Measurements from ENCODE around the gene ARRB1. TPM values are rescaled to one million over a fixed set of nuclear protein-coding genes. Genes with fewer than 3 reads are reported as not detected.

ARRB1 gene
- total and polyA plus RNA-seq, 2 of the 13 experiments (the other 11 are each of a cell fraction or from before 2014, with no cell fraction given): 22.5 to 35.7 TPM

DNA sequence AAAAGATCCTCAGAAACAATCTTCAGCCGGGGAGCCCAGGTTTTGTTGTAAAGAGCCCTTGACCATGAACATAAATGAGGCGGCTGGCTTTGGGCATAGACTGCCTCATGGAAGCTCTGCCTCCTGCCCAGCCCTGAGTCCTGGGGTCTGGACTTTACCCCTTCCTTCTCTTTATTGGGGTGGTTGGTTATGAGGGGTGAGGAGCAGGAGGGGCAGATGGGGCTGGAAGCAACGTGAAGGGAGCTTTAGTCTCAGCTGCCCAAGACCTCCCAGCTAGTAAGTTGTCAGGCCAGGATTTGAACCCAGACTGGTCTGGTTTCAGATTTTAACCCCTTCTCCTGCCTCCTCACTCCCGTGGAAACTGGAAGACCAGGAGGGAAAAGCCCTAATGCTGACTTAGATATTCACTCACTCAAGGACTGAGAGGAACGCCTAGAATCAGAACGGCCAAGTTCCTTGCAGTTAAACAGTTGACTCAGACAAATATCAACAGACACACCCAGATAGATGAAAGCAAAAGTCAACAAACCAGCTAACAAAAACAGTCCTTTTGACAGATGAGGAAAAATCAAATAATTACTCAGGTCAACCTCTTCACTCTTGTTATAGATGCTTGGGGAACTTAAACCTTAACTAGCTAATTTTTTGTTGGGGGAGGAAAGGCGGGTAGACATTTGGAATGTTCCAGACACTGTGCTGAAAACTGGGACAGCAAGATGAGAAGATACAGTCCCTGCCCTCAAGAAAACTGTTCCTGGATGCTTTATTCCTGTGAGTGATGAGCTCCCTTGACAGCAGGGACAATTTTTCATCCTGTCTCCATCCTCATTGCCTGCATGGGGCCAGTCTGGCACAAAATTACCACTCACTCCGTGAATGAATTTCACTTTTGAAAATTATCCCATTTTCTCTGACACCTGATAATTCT is 20.8 kb upstream of the ARRB1 start (continued):
- TF ChIP-seq ZNF510 (CRISPR knock-in tag; IDR thresholded peaks at IDR 0.05; ENCODE audit: low read depth) (no peak), TEAD3 (CRISPR knock-in tag; optimal IDR thresholded peaks at IDR 0.05; ENCODE audit: borderline replicate concordance) (peak; percentile 53), ZNF232 (CRISPR knock-in tag; IDR thresholded peaks at IDR 0.05; ENCODE audit: borderline replicate concordance) (no peak), GPN1 (CRISPR knock-in tag; IDR thresholded peaks at IDR 0.05; ENCODE audit: borderline replicate concordance) (no peak), SRY (CRISPR knock-in tag; IDR thresholded peaks at IDR 0.05) (no peak), ZNF496 (CRISPR knock-in tag; IDR thresholded peaks at IDR 0.05; ENCODE audit: insufficient replicate concordance) (no peak), ZSCAN9 (CRISPR knock-in tag; IDR thresholded peaks at IDR 0.05; ENCODE audit: borderline replicate concordance) (no peak), ZFYVE20 (CRISPR knock-in tag; IDR thresholded peaks at IDR 0.05; ENCODE audit: borderline replicate concordance, low read depth) (no peak), ZNF629 (CRISPR knock-in tag; conservative IDR thresholded peaks at IDR 0.05) (no peak), ZNF33B (CRISPR knock-in tag; IDR thresholded peaks at IDR 0.05) (no peak), RCOR2 (CRISPR knock-in tag; IDR thresholded peaks at IDR 0.05) (peak; percentile 49; the same call in 1 of the 2 replicates), NR2F2 (IDR thresholded peaks at IDR 0.05; ENCODE audit: borderline replicate concordance, low read depth) (peak; percentile 44; the same call in 1 of the 2 replicates), PRMT3 (CRISPR knock-in tag; IDR thresholded peaks at IDR 0.05; ENCODE audit: borderline replicate concordance, low read depth) (no peak), ZNF550 (CRISPR knock-in tag; IDR thresholded peaks at IDR 0.05; ENCODE audit: borderline replicate concordance) (no peak), YEATS2 (CRISPR knock-in tag; IDR thresholded peaks at IDR 0.05; ENCODE audit: borderline replicate concordance) (no peak), HOXA7 (CRISPR knock-in tag; IDR thresholded peaks at IDR 0.05) (no peak), TBX2 (CRISPR knock-in tag; IDR thresholded peaks at IDR 0.05; ENCODE audit: borderline replicate concordance) (peak; percentile 68), MZF1 (CRISPR knock-in tag; IDR thresholded peaks at IDR 0.05; ENCODE audit: borderline replicate concordance) (no peak), DR1 (CRISPR knock-in tag; IDR thresholded peaks at IDR 0.05) (no peak), ZFP90 (CRISPR knock-in tag; IDR thresholded peaks at IDR 0.05; ENCODE audit: borderline replicate concordance) (no peak), ZBTB38 (CRISPR knock-in tag; IDR thresholded peaks at IDR 0.05) (no peak)
- TF ChIP-seq, protein P1, sequence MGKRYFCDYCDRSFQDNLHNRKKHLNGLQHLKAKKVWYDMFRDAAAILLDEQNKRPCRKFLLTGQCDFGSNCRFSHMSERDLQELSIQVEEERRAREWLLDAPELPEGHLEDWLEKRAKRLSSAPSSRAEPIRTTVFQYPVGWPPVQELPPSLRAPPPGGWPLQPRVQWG (CRISPR knock-in tag; IDR thresholded peaks at IDR 0.05; ENCODE audit: borderline replicate concordance, low read depth): no peak
- TF ChIP-seq, protein P2, sequence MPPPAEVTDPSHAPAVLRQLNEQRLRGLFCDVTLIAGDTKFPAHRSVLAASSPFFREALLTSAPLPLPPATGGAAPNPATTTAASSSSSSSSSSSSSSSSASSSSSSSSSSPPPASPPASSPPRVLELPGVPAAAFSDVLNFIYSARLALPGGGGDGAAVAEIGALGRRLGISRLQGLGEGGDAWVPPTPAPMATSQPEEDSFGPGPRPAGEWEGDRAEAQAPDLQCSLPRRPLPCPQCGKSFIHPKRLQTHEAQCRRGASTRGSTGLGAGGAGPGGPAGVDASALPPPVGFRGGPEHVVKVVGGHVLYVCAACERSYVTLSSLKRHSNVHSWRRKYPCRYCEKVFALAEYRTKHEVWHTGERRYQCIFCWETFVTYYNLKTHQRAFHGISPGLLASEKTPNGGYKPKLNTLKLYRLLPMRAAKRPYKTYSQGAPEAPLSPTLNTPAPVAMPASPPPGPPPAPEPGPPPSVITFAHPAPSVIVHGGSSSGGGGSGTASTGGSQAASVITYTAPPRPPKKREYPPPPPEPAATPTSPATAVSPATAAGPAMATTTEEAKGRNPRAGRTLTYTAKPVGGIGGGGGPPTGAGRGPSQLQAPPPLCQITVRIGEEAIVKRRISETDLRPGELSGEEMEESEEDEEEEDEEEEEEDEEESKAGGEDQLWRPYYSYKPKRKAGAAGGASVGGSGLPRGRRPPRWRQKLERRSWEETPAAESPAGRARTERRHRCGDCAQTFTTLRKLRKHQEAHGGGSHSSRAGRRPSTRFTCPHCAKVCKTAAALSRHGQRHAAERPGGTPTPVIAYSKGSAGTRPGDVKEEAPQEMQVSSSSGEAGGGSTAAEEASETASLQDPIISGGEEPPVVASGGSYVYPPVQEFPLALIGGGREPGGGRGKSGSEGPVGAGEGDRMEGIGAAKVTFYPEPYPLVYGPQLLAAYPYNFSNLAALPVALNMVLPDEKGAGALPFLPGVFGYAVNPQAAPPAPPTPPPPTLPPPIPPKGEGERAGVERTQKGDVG (CRISPR knock-in tag; IDR thresholded peaks at IDR 0.05; ENCODE audit: borderline replicate concordance): no peak
- TF ChIP-seq, protein P3, sequence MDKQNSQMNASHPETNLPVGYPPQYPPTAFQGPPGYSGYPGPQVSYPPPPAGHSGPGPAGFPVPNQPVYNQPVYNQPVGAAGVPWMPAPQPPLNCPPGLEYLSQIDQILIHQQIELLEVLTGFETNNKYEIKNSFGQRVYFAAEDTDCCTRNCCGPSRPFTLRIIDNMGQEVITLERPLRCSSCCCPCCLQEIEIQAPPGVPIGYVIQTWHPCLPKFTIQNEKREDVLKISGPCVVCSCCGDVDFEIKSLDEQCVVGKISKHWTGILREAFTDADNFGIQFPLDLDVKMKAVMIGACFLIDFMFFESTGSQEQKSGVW (CRISPR knock-in tag; IDR thresholded peaks at IDR 0.05; ENCODE audit: borderline replicate concordance): no peak
- TF ChIP-seq, protein P4, sequence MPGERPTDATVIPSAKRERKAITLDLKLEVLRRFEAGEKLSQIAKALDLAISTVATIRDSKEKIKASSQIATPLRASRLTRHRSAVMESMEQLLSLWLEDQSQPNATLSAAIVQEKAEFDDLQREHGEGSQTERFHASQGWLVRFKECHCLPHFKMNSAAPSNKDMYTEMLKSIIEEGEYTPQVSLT (CRISPR knock-in tag; IDR thresholded peaks at IDR 0.05; ENCODE audit: borderline replicate concordance, low read depth): no peak
